Activated CD8-positive, alpha-beta memory T cell treated with anti-CD3 and anti-CD28 coated beads, Interleukin-2, amount 50 U/mL, for 24 hours (primary cell): Measurements from ENCODE around the gene IL37.
"Not testable (repeated sequence)": the region's sequence is repeated elsewhere in the genome, so short reads cannot be mapped to it uniquely, and the experiment has no call there.

Experiments
- DNase-seq: peaks from one replicate; pipeline ENCODE4 v3.0.0-alpha.2; 2020; ENCODE audit errors: extremely low read depth

IL37 gene

DNA sequence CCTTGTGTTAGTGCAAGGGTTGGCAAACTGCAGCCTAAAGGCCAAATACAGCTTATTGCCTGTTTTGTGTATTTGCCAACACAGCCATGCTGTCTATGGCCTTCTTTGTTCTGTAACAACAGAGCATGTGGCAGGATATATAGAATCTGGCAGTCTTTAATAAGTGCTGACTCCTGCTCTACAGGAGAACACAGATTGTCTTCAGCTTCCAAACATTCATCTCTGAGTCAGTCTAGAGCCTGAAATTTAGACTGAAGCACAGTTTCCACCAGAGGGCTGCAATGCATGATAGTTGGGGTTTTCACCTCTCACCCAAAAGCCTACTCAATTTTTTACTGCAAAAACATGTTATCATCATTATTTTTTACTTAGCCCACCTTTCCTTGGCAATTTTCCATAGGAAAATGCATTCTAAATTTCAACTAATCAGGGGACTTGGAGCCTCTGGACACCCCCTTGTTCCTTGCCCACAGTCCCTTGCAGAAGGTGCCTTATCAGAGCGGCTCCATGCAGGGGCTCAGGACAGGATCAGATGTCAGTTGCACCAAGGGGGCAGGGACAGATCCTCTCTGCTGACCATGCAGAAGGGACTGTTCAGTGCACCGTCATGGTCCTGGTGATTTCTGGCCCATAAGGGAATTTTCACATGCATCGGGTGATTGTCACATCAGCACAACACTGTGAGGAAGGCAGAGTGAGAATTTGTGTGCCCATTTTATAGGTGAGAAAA, 12.4 kb downstream of the IL37 start:
- no peak for DNase-seq

DNA sequence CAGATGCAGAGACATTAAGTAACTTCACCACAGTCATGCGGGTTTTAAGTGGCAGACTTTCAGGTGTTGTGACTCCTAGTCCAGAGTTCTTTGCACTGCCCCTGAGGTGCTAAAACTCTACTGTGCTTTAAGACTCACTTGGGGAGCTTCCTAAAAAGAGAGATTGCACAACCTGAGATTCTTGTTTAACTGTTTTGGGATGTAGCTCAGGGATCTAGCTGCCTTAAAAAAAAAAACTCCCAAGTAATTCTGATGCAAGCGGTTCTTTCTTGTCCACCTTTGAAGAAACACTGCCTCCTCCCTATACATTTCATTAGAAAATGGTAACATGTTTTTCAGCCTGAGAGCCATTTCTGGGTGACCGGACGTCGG, 13.0 kb downstream of the IL37 start:
- no peak for DNase-seq

DNA sequence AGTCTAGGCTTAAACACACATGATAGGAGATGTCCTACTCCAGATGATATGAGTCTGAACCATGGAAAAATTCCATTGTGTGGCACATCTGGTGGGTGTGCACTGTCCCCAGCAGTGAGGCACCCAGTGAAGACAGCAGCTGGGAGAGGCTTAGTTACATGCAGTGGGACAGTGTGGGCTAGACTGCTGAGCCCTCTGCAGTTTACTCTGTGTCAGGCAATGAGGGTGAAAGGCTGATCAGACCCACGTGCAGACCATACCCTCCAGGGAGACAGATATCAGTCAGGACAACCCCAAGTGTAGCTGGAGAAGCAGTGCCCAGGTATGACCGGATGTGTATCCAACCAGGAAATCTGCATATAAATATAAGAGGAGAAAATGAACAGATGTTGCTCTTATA, 13.4 kb downstream of the IL37 start:
- no peak for DNase-seq

DNA sequence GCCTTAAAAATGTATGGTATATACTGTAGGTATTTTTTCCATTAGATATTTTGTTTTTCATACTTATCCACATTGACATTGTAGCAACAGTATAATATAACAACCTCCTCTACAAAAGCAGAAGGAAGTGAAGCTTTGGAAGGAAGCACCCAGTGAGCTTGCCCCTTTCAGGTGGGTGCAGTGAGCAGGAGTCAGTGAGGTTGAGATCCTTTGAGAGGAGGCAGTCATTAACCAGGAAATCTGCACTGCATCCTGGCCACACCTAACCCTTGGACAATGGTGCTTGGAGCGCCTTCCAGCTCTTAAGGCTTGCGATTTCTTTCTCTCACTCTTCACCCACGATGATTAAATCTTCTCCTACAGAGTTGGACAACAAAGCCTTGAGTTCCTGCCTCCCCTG, 13.9 kb downstream of the IL37 start:
- no peak for DNase-seq

DNA sequence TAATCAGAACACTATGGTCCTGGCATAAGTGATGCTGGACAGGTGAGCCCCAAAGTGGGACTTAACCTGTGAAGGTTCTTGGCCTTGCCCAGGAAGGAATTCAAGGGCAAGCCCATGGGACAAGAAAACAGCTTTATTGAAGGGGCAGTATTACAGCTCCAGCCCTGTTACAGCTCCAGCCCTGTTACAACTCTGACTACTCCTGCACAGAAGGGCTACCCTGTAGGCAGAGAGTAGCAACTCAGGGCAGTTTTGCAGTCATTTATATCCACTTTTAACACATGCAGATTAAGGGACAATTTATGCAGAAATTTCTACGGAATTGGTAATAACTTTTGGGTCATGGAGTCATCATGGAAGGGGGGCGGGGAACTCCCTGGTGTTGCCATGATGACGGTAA, 15.7 kb downstream of the IL37 start:
- DNase-seq, result no peak

DNA sequence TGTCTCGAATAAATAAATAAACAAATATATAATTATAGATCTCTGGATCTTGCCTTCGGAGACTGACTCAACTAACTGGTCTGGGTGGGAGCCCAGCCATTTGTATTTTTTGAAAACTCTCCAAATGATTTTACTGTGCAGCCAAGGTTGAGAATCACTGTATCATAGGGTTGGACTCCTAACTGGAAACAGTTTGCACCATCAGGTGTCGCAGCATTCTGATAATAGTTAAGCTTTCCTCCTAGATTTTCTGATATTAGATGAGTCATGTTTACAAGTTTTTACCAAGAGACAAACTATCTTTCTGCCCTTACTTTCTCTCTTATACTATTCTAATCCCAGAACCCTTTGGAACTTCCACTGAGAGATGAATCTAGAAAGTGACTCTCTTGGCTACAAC, 16.8 kb downstream of the IL37 start:
- no peak for DNase-seq

DNA sequence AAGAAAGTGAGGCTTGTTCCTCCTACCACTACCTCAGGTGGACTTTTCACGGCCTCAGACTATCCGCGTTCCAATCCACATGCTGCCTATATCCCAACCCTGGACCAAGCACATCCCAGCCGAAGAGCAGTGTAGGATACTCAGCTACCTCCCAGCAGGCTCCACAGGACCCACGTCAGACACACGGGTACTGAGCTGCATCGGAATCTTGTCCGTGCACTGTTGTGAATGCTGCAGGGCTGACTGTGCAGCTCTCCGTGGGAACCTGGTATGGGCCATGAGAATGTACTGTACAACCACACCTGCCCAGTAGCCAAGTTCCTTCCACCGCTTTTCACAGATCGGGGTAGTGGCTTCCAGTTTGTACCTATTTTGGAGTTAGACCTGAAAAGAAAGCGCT, 22.3 kb downstream of the IL37 start:
- no peak for DNase-seq

DNA sequence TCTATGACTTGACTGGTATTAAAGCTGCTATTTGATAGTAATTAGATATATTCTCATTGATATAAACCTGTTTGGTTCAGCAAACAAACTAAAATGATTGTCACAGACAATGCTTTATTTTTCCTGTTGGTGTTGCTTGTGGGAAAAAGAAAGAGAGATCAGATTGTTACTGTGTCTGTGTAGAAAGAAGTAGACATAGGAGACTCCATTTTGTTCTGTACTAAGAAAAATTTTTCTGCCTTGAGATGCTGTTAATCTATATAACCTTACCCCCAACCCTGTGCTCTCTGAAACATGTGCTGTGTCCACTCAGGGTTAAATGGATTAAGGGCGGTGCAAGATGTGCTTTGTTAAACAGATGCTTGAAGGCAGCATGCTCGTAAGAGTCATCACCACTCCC, 23.2 kb downstream of the IL37 start:
- not testable (repeated sequence) for DNase-seq

DNA sequence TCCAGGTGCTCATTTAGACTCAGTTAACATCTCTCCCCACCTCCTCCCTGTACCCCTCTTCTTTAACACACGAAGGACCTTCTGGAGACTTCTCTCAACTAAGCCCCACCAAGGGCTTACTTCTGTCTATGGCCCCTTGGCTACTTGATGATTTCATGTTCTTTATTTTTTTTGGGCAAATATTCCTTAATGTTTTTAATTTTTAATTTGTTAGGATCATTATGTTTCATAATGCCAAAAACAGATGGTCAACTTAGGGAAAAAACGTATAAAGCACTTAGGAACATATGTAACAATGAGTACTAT, 25.9 kb downstream of the IL37 start:
- no peak for DNase-seq

DNA sequence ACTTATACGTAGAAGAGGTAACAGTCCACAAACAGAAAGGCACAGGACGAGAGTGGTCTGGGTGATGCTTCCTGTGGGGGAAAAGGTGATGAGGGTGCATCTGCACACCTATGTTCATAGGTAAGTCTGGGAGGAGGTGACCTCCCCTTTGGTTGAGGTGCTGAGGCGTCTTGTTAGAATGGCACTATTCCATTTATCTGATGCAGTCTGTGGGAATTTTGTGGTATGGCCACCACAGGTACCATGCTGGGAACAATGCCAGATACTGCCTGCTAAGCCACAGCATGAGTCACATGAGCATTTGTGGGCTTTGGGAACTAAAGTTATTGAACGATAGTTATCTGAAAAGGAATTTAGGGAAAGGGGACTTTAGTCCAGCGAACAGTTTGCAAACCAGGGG, 27.9 kb downstream of the IL37 start:
- DNase-seq, result no peak

DNA sequence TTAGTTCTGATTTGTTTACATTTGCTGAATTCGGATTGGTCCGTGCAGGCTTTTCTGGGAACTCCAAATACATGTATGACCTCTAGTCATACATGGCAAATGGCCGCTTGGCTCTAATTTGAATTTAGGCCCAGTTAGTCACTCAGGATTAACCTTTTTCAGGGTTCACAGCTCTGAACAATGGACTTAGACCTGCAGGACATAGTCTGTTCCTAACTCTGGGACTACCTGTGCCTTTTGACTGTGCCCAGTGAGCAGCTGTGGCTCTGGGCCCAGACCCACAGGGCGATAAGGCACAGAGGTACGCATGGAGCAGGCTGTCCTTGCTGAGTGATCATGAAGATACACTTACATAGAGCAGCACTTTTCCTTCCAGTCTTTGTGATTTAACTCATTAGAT, 28.5 kb downstream of the IL37 start:
- no peak for DNase-seq

DNA sequence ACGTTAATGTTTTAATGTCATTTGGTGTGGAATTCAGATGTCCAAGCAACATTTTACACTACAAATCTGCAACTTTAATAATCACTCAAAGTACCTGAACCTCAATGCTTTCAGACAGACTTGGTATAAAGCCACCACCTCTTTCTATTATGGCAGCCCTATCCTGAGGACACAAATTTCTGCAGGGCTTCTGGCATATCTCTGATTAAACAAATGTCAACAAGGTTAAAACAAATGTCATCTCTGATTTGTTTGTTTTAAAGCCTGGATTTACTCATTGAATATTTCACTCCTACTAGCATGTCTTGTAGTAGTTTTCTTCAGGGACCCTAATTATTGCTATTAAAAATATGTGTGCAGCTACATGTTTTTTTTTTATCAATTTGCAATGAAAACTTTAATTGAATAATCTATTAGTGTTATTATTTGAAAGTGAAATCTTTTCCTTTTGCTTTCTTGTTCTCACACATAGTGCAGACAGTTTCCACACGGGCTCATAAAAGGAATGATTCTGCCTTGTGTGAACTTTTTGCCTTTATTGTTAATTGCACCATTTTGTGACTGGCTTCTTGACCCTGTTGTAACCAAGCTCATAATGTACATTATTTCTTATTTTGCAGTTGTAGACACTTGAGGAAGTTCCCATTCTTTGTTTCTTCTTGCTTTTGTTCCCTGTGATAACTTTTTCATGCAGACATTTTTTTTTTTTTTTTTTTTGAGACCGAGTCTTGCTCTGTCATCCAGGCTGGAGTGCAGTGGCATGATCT, 30.1 kb downstream of the IL37 start:
- no peak for DNase-seq

DNA sequence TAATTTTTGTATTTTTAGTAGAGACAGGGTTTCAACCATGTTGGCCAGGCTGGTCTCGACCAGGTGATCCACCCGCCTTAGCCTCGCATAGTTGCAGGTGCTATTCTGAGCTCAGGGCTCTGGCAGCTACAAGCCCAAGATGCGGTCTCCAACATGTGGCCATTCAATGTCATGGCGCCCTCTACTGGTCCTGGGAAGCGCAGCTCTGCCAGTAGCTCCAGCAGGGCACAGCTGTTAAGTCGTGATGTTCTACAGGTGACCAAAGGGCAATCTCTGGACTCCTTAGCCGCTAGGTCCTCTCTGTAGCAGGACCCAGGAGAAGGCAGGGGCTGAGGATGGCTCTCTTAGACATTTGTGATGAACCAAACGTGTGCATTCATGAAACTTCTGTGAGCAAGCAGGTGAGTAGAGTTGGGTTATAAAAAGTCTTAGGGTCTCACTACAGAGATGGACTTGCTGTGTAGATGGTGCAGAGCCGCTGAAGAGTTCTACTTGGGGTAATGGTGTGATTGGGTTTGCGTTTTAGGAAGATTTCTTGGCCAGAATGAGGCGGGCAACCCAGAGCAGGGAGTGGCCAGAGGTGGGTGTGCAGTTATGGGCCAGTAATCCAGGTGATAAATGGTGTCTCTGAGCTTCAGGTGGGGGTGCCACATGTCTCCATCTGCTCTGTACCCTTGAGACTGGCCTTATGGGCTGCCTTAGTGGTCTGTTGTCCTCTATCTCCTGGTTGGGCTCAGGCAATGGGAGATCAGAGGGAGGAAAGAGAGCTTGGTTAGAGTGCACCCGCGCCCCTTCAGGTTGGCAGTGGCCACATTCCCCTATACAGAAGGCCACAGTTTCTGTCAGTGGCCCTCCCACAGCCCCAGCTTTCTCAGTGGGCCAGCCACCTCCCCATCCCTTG, 31.0 kb downstream of the IL37 start:
- peak; percentile 32 for DNase-seq

DNA sequence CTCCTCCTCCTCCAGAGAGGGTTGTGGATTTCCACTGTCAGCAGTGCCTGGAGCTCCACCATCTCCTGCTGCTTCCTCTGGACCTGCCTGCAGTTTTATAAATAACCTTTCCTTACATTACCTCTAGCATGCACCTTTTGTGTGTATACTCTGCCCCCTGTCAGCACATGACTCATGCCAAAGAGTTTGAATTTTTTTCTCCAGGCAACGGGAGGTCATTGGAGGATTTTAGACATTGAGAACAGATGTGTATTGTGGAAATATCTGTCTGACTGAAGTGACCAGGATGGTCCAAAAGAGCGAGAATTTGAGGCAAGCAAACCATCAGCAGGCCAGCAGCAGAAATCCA, 31.7 kb downstream of the IL37 start:
- no peak for DNase-seq

DNA sequence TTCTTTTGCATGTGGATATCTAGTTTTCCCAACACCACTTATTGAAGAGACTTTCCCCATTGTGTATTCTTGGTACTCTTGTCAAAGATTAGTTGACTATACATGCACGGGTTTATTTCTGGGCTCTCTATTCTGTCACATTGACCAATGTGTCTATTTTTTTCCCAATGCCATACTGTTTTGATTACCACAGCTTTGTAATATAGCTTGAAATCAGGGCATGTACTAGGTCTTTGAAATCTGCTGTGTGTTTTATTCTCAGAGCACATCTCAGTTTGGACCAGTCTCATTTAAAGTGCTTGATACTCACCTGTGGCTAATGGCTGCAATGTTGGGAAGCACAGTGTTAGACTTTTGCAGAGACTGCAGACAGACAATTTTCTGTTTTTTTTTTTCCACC, 34.0 kb downstream of the IL37 start:
- no peak for DNase-seq

DNA sequence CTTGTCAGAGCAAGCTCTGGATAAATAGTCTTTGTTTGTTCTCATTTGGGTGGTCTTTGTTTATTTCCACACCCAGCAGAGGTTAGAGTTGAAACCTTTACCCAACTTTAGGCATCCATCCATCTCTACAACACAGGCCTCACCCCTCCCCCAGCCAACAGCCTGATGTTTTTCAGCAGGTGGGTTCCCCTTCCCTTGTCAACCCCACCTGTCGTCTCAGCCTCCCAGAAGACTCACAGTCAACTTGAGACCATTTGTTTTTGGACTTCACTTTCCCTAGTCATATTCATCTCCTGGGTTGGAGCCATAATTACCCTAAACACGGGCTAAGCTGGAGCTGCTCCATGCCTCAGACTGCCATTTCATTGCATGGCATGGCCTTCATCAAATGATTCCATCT, 35.1 kb downstream of the IL37 start:
- no peak for DNase-seq

DNA sequence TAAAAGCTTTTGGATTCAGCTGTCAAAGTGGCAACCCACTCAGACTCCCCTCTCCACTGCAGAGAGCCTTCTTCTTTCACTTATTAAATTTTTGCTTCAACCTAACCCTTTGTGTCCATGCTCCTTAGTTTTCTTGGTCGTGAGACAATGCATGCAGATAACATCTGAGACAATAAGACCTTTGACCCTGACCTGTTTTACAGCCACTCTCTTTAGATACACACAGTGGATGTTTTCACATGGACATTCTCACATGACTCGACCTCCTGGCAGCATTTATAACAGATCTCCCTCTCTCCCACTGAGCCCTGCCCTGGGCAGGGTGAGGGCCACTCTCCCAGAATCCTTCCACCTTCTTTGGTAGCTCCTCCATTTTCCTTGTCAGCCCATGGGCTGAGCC, 36.4 kb downstream of the IL37 start:
- DNase-seq, result no peak

DNA sequence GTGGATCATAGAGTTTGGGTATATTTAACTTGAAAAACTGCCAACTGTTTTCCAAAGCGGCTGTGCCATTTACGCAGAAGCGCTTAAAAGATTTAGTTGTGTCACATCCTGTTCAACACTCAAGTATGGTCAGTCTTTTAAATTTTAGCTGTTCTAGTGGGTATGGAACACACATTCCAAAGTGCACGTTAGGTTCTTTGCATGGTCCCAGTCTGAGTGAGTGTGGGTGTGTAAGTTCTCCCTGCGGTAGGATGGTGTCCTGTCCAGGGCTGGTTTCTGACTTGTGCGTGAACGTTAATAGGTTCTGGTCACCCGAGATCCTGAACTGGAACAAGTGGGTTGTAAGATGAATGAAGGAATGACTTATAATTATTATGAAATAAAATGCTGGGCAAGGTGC, 38.5 kb downstream of the IL37 start:
- DNase-seq, result no peak

DNA sequence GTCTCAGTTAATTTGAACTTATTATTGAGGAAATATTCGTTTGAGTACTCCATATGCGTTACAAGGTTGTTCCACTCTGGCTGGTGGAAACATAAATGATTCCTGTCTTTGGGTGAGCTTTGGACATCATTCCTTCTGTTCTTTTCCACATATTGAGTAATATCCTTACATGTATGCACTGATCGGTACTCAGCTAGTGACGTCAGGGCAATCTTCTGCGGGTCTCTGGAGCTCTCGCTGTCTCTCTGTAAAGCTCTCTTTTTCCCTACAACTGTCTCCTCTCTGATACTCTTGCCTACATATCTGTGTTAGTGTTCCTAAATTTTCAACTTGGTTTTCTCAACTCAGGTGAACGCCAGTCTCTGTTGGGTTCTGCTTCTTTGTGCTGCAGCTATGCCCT, 43.4 kb downstream of the IL37 start:
- DNase-seq, result no peak

DNA sequence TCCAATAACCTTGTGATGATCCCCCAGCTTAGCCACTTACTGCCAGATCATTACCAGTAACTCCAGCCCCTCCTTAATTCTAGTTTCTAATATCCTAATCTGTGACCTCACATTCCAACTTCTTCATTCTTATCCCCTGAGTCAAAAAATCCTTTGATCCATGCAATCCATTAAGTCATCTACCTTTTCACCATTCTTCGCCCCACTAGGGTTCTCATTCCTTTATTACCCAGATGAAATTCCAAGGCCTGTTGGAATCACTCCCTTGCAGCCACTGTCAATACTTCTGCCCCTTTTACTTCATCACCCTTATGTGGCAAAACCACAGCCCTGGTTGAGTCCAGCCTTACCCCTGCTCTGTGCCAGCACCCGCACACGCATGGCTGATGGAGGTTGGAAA, 46.5 kb downstream of the IL37 start:
- DNase-seq, result no peak

DNA sequence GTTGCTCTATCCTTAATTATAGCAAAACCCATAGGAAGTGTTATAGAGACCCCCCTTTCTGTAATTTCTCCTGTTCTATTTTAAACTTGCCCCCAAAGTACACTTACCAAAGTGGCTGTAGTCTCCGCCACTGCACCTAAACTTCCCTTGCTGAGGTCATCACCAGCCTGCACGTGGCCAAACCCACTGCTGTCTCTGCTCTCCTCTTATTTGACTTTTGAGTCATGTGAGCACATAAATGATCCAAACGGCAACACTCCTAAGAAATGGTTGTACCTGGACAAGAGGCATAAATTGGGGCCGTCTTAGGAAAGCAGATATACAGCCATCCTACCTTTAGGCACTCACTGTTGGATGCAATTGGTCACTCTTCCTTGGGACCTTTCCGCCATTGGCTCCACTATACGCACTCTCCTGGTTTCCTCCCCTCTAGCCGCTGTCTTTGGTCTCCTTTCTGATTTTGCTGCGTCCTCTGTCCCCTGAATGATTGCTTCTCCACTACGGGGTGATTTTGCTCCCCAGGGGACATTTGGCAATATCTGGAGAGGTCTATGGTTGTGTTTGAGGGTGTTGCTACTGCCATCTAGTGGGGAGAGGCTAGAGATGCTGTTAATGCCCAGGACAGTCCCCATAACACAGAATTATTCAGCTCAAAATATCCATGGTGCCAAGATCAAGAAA, 47.6 kb downstream of the IL37 start:
- DNase-seq, result no peak

DNA sequence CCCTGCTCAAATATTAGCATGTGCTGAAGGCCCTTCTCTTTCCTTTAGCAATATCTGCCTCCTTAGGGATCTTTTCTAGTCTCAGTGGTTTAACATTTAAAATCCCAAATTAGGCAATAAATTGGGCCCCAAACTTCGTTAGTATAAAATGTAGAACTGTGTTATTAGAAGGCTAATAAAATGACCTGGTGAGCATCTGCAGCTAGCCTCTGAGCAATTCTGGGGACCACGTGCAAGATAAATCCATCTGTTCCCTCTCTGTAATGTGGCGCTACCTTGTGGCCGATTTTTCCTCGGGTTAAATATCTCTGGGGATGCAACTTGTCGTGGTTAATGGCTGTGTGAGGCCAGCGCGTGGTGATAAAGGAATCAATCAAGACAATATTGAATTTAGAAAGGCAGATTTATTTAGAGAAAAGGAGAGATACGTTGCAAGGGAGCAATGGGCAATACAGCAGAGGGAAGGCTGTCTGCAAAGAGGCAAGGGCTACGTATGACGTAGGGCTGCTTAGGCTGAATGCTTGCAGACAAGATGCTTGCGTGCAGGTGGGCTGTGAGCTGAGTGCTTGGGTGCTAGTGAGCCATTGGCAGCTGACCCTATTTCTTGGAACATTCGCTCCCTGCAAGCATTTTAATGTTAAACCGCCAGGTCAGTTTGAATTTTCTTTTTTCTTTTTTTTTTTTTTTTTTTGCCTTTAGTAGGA, 48.3 kb downstream of the IL37 start:
- DNase-seq, result no peak
